HS-27A (cell line): ENCODE results near the gene ENKUR.

Source experiments
- DNase-seq: peaks from one replicate; pipeline ENCODE4 v3.0.0-alpha.2; 2012; ENCODE audit warnings: low read depth, missing footprints

ENKUR gene

GRCh38 chr10:24947304-24948097 is 68.5 kb downstream of the ENKUR start:
- no peak for DNase-seq

- peak; percentile 46 for DNase-seq
These were observed 71.3 kb downstream of the ENKUR start for GRCh38 chr10:24944512-24945255.

- DNase-seq = no peak
These were observed 77.4 kb downstream of the ENKUR start for GRCh38 chr10:24938525-24938924.

- DNase-seq = no peak
These were observed 77.9 kb downstream of the ENKUR start for GRCh38 chr10:24938076-24938475.

GRCh38 chr10:24935504-24936292 is 80.3 kb downstream of the ENKUR start:
- no peak for DNase-seq
